ENCODE data around the gene AGAP5.
A peak's percentile ranks its signal among the peaks of the same experiment; 100 is the strongest.
"Not testable (repeated sequence)": the region's sequence is repeated elsewhere in the genome, so short reads cannot be mapped to it uniquely, and the experiment has no call there.

The AGAP5 gene

GRCh38 chr10:73697675-73698159 lies at the start of gene AGAP5:
Gene AGAP5, minus strand, starts transcription at chr10:73698109. Its CDS starts 354 bp downstream, at chr10:73697755.
- not testable (repeated sequence) for DNase-seq (ENCODE audit: insufficient read length, low spot score); FAIRE-seq

GRCh38 chr10:73746721-73747120 lies 48.8 kb upstream of the AGAP5 start:
- no peak for TF ChIP-seq POLR2A (IDR thresholded peaks at IDR 0.05; ENCODE audit: low read depth, low read length)
- DNase-seq (ENCODE audit: insufficient read length, low spot score) (no peak), FAIRE-seq (no peak)

GRCh38 chr10:73744664-73744975 lies 46.7 kb upstream of the AGAP5 start:
- DNase-seq (ENCODE audit: insufficient read length, low spot score) = peak; percentile 56
- FAIRE-seq = no peak
- TF ChIP-seq POLR2A (IDR thresholded peaks at IDR 0.05; ENCODE audit: low read depth, low read length) = no peak

GRCh38 chr10:73743905-73744663 lies 46.2 kb upstream of the AGAP5 start, which contains the start of gene SEC24C:
Gene SEC24C, plus strand, starts transcription at chr10:73744372. Its CDS starts 2,461 bp downstream, at chr10:73746833.
- FAIRE-seq = peak; percentile 65

GRCh38 chr10:73743327-73743904 lies 45.5 kb upstream of the AGAP5 start:
- no peak for FAIRE-seq
- no peak for TF ChIP-seq POLR2A (IDR thresholded peaks at IDR 0.05; ENCODE audit: low read depth, low read length)

More at GRCh38 chr10:73743905-73744663, 46.2 kb upstream of the AGAP5 start, which contains the start of gene SEC24C:
- peak; percentile 74 for TF ChIP-seq POLR2A (IDR thresholded peaks at IDR 0.05; ENCODE audit: low read depth, low read length)
- DNase-seq (ENCODE audit: insufficient read length, low spot score) = peak; percentile 96

GRCh38 chr10:73742454-73742734 lies 44.5 kb upstream of the AGAP5 start:
- FAIRE-seq (no peak), DNase-seq (ENCODE audit: insufficient read length, low spot score) (no peak)
- no peak for TF ChIP-seq POLR2A (IDR thresholded peaks at IDR 0.05; ENCODE audit: low read depth, low read length)

More at GRCh38 chr10:73743327-73743904, 45.5 kb upstream of the AGAP5 start:
- no peak for DNase-seq (ENCODE audit: insufficient read length, low spot score)

- FAIRE-seq; DNase-seq (ENCODE audit: insufficient read length, low spot score): not testable (repeated sequence)
Observed at GRCh38 chr10:73740501-73741254, 42.8 kb upstream of the AGAP5 start.

- FAIRE-seq = no peak
- no peak for DNase-seq (ENCODE audit: insufficient read length, low spot score)
- TF ChIP-seq POLR2A (IDR thresholded peaks at IDR 0.05; ENCODE audit: low read depth, low read length) = no peak
Observed at GRCh38 chr10:73734796-73735305, 36.9 kb upstream of the AGAP5 start.

GRCh38 chr10:73734028-73734720 lies 36.3 kb upstream of the AGAP5 start:
- DNase-seq (ENCODE audit: insufficient read length, low spot score) (no peak), FAIRE-seq (no peak)
- TF ChIP-seq POLR2A (IDR thresholded peaks at IDR 0.05; ENCODE audit: low read depth, low read length) = no peak

GRCh38 chr10:73732931-73733623 lies 35.2 kb upstream of the AGAP5 start:
- no peak for DNase-seq (ENCODE audit: insufficient read length, low spot score)
- FAIRE-seq = no peak
- no peak for TF ChIP-seq POLR2A (IDR thresholded peaks at IDR 0.05; ENCODE audit: low read depth, low read length)

- DNase-seq (ENCODE audit: insufficient read length, low spot score) (no peak), FAIRE-seq (no peak)
- TF ChIP-seq POLR2A (IDR thresholded peaks at IDR 0.05; ENCODE audit: low read depth, low read length) = no peak
Observed at GRCh38 chr10:73732426-73732825, 34.5 kb upstream of the AGAP5 start.

- TF ChIP-seq POLR2A (IDR thresholded peaks at IDR 0.05; ENCODE audit: low read depth, low read length) = no peak
- FAIRE-seq = no peak
Observed at GRCh38 chr10:73731588-73732375, 33.9 kb upstream of the AGAP5 start.

More at GRCh38 chr10:73731588-73732375, 33.9 kb upstream of the AGAP5 start:
- DNase-seq (ENCODE audit: insufficient read length, low spot score) = no peak

Measured in H54 (cell line).